Measurements from ENCODE around the gene DENND4A. TPM values are rescaled to one million over a fixed set of nuclear protein-coding genes. Genes with fewer than 3 reads are reported as not detected.
"Not testable (repeated sequence)": the region's sequence is repeated elsewhere in the genome, so short reads cannot be mapped to it uniquely, and the experiment has no call there.

The DENND4A gene
- total RNA-seq, 4 donors from 2014 or later: 12.2 to 42.1 (median 14.2) TPM

DNA sequence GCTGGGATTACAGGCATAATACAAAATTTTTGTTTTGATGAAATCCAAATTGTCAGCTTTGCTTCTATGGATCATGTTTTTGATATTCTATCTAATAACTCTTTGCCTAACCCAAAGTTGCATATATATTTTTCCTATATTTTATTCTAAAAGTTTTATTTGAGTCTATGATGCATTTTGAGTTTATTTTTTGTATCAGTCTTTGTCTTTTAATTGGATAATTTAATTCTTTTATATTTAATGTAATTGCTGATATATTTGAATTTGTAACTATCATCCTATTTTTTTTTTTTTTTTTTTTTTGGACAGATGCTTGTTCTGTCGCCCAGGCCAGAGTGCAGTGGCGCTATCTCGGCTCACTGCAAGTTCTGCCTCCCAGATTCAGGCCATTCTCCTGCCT lies 19.7 kb upstream of the DENND4A start:
- H3K27ac ChIP-seq: no peak overlapping the region
- WGBS: 97% methylated on average over 3 of the region's 3 CpGs

GRCh38 chr15:65811011-65811733 lies 19.1 kb upstream of the DENND4A start:
- WGBS: 93% methylated on average over 4 of the region's 4 CpGs

More for the DNA sequence above, 19.7 kb upstream of the DENND4A start:
- H3K9me3 ChIP-seq: no peaks in the 10 kb centered on the region
- H3K4me3 ChIP-seq: no peak overlapping the region
- TF ChIP-seq EP300 (IDR thresholded peaks at IDR 0.05) (no peak), POLR2AphosphoS5 (IDR thresholded peaks at IDR 0.05) (no peak), POLR2A (IDR thresholded peaks at IDR 0.05) (no peak)
- TF ChIP-seq, protein P1, sequence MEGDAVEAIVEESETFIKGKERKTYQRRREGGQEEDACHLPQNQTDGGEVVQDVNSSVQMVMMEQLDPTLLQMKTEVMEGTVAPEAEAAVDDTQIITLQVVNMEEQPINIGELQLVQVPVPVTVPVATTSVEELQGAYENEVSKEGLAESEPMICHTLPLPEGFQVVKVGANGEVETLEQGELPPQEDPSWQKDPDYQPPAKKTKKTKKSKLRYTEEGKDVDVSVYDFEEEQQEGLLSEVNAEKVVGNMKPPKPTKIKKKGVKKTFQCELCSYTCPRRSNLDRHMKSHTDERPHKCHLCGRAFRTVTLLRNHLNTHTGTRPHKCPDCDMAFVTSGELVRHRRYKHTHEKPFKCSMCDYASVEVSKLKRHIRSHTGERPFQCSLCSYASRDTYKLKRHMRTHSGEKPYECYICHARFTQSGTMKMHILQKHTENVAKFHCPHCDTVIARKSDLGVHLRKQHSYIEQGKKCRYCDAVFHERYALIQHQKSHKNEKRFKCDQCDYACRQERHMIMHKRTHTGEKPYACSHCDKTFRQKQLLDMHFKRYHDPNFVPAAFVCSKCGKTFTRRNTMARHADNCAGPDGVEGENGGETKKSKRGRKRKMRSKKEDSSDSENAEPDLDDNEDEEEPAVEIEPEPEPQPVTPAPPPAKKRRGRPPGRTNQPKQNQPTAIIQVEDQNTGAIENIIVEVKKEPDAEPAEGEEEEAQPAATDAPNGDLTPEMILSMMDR (IDR thresholded peaks at IDR 0.05): no peak
- no peaks in the 10 kb centered on the region for H3K27me3 ChIP-seq
- no peaks in the 10 kb centered on the region for H3K36me3 ChIP-seq
- DNase-seq (ENCODE audit: low spot score in 2 of 2): no peak
- no peaks in the 10 kb centered on the region for H3K4me1 ChIP-seq

GRCh38 chr15:65806397-65806796 lies 14.3 kb upstream of the DENND4A start:
- Histone ChIP-seq H3K9me3 (no peaks in the 10 kb centered on the region), H3K4me1 (no peaks in the 10 kb centered on the region), H3K4me3 (no peak overlapping the region), H3K36me3 (no peaks in the 10 kb centered on the region), H3K27me3 (no peaks in the 10 kb centered on the region), H3K27ac (no peak overlapping the region)
- 69% methylated on average over 3 of the region's 3 CpGs for WGBS
- no peak for TF ChIP-seq POLR2A (IDR thresholded peaks at IDR 0.05)
- TF ChIP-seq POLR2AphosphoS5 (IDR thresholded peaks at IDR 0.05): no peak
- TF ChIP-seq, protein P1 (IDR thresholded peaks at IDR 0.05): no peak
- no peak for DNase-seq (ENCODE audit: low spot score in 2 of 2)

More at GRCh38 chr15:65811011-65811733, 19.1 kb upstream of the DENND4A start:
- not testable (repeated sequence) for DNase-seq (ENCODE audit: low spot score in 2 of 2); H3K4me1 ChIP-seq; H3K27ac ChIP-seq; H3K9me3 ChIP-seq; H3K4me3 ChIP-seq; H3K36me3 ChIP-seq; H3K27me3 ChIP-seq

GRCh38 chr15:65805019-65805745 lies 13.1 kb upstream of the DENND4A start:
- Histone ChIP-seq H3K4me3 (no peak overlapping the region), H3K9me3 (no peaks in the 10 kb centered on the region), H3K27me3 (no peaks in the 10 kb centered on the region), H3K27ac (no peak overlapping the region), H3K4me1 (no peaks in the 10 kb centered on the region), H3K36me3 (no peaks in the 10 kb centered on the region)
- no peak for DNase-seq (ENCODE audit: low spot score in 2 of 2)
- WGBS: 87% methylated on average over 5 of the region's 5 CpGs
- TF ChIP-seq POLR2A (IDR thresholded peaks at IDR 0.05) (no peak), EP300 (IDR thresholded peaks at IDR 0.05) (no peak), POLR2AphosphoS5 (IDR thresholded peaks at IDR 0.05) (no peak)
- TF ChIP-seq, protein P1 (IDR thresholded peaks at IDR 0.05): no peak

GRCh38 chr15:65804252-65804931 lies 12.3 kb upstream of the DENND4A start:
- H3K9me3 ChIP-seq: no peaks in the 10 kb centered on the region
- H3K27ac ChIP-seq: no peak overlapping the region
- no peaks in the 10 kb centered on the region for H3K36me3 ChIP-seq
- TF ChIP-seq POLR2AphosphoS5 (IDR thresholded peaks at IDR 0.05): no peak
- TF ChIP-seq, protein P1 (IDR thresholded peaks at IDR 0.05): no peak
- TF ChIP-seq POLR2A (IDR thresholded peaks at IDR 0.05): no peak
- no peak for DNase-seq (ENCODE audit: low spot score in 2 of 2)
- WGBS: 67% methylated on average over 1 of the region's 1 CpG
- no peaks in the 10 kb centered on the region for H3K27me3 ChIP-seq
- H3K4me3 ChIP-seq: no peak overlapping the region
- H3K4me1 ChIP-seq: no peaks in the 10 kb centered on the region
